Neural cell (in vitro differentiated cells): ENCODE measurements around the gene SYCP2. TPM values are rescaled to one million over a fixed set of nuclear protein-coding genes. Genes with fewer than 3 reads are reported as not detected.

Experiments used
- H2AFZ ChIP-seq: fragments of 200-600, 300-800 bp; sonication (generic), shearing (Covaris generic); 2 replicates; pipeline ENCODE4 v1.6.0; 2014; ENCODE audit warnings: low read depth, mild to moderate bottlenecking, antibody characterized with exemption, low read length, moderate library complexity
- H3F3A ChIP-seq: fragments of 200-600 bp; shearing (Covaris generic); 2 replicates; pipeline ENCODE4 v1.6.1; 2016; ENCODE audit warnings: mild to moderate bottlenecking, moderate library complexity, mixed read lengths, antibody characterized with exemption, low read length; ENCODE audit not compliant: insufficient read depth, poor library complexity, severe bottlenecking
- H3K27ac ChIP-seq: fragments of 200-600, 300-800 bp; sonication (generic), shearing (Covaris generic); 2 replicates; pipeline ENCODE4 v1.5.1; 2014; ENCODE audit warnings: mild to moderate bottlenecking, low read length, moderate library complexity
- H3K27me3 ChIP-seq: fragments of 300-800, 200-600 bp; sonication (generic), shearing (Covaris generic); 2 replicates; pipeline ENCODE4 v1.6.0; 2014; ENCODE audit warnings: mild to moderate bottlenecking, low read depth, low read length, moderate library complexity; ENCODE audit not compliant: insufficient read depth
- H3K36me3 ChIP-seq: fragments of 300-800, 200-600 bp; sonication (generic), shearing (Covaris generic); 2 replicates; pipeline ENCODE4 v1.5.1; 2014; ENCODE audit warnings: mild to moderate bottlenecking, antibody characterized with exemption, low read length, moderate library complexity; ENCODE audit not compliant: insufficient read depth
- H3K4me2 ChIP-seq: fragments of 300-800, 200-600 bp; sonication (generic), shearing (Covaris generic); 2 replicates; pipeline ENCODE4 v1.6.0; 2014; ENCODE audit warnings: mild to moderate bottlenecking, low read length
- H3K4me3 ChIP-seq: fragments of 300-800, 200-600 bp; sonication (generic), shearing (Covaris generic); 2 replicates; pipeline ENCODE4 v1.5.1; 2014; ENCODE audit warnings: mild to moderate bottlenecking, low read length, moderate library complexity
- H3K79me2 ChIP-seq: fragments of 200-600 bp; shearing (Covaris generic); replicated peaks from 2 replicates; pipeline ENCODE4 v1.6.0; 2014; ENCODE audit warnings: mild to moderate bottlenecking, low read length, moderate library complexity; ENCODE audit not compliant: insufficient read depth
- H3K9ac ChIP-seq: fragments of 300-800, 200-600 bp; sonication (generic), shearing (Covaris generic); 2 replicates; pipeline ENCODE4 v1.6.1; 2016; ENCODE audit warnings: mild to moderate bottlenecking, low read length, mixed read lengths
- H3K9me2 ChIP-seq: fragments of 200-600 bp; shearing (Covaris generic); 2 replicates; pipeline ENCODE4 v1.6.1; 2016; ENCODE audit warnings: mild to moderate bottlenecking, low read length, mixed read lengths; ENCODE audit not compliant: insufficient read depth
- H3K9me3 ChIP-seq: fragments of 200-600, 300-800 bp; sonication (generic), shearing (Covaris generic); 2 replicates; pipeline ENCODE4 v1.6.1; 2016; ENCODE audit warnings: mild to moderate bottlenecking, mixed run types, low read length, moderate library complexity, mixed read lengths
- H4K20me1 ChIP-seq: fragments of 200-600 bp; shearing (Covaris generic); 2 replicates; pipeline ENCODE4 v1.6.1; 2016; ENCODE audit warnings: mild to moderate bottlenecking, mixed run types; ENCODE audit not compliant: insufficient read depth
- EP300 ChIP-seq: fragments of 450-650 bp; conservative IDR thresholded peaks from 2 replicates; pipeline ENCODE4 v1.6.1; 2014; ENCODE audit warnings: antibody characterized with exemption, mild to moderate bottlenecking, moderate library complexity; ENCODE audit not compliant: poor library complexity, severe bottlenecking
- EZH2 ChIP-seq: fragments of 200-600, 300-800 bp; shearing (Covaris generic), sonication (generic); IDR thresholded peaks from 2 replicates; pipeline ENCODE4 v1.6.1; 2014; ENCODE audit warnings: antibody characterized with exemption, low read length, borderline replicate concordance, mild to moderate bottlenecking; ENCODE audit not compliant: insufficient read depth, poor library complexity, severe bottlenecking
- MXI1 ChIP-seq: fragments of 450-650 bp; conservative IDR thresholded peaks from 2 replicates; pipeline ENCODE4 v1.6.1; 2014; ENCODE audit warnings: antibody characterized with exemption, mild to moderate bottlenecking; ENCODE audit not compliant: poor library complexity, severe bottlenecking
- POLR2AphosphoS5 ChIP-seq: IDR thresholded peaks from 2 replicates; pipeline ENCODE4 v1.6.1; 2012
- RAD21 ChIP-seq: fragments of 450-650 bp; conservative IDR thresholded peaks from 2 replicates; pipeline ENCODE4 v1.6.1; 2014; ENCODE audit warnings: antibody characterized with exemption, mild to moderate bottlenecking, moderate library complexity
- SMC3 ChIP-seq: fragments of 450-650 bp; conservative IDR thresholded peaks from 2 replicates; pipeline ENCODE4 v1.6.1; 2014; ENCODE audit warnings: antibody characterized with exemption, mild to moderate bottlenecking, moderate library complexity; ENCODE audit not compliant: poor library complexity
- TAF1 ChIP-seq: IDR thresholded peaks from 2 replicates; pipeline ENCODE4 v1.6.1; 2012; ENCODE audit warnings: low read depth
- polyA plus RNA-seq: library from polyadenylated mRNA; depleted of rRNA; stranded (reverse); fragments of >200 nt; gene quantifications from 2 replicates; pipeline ENCODE4 v1.2.3, GENCODE V29; 2014
- TF ChIP-seq, protein P1 (sequence below): fragments of 450-650 bp; IDR thresholded peaks from 2 replicates; pipeline ENCODE4 v1.5.1; 2014; ENCODE audit warnings: antibody characterized with exemption, mild to moderate bottlenecking, moderate library complexity; ENCODE audit not compliant: poor library complexity, severe bottlenecking
- TF ChIP-seq, protein P2 (sequence below): IDR thresholded peaks from 2 replicates; pipeline ENCODE4 v1.6.1; 2012; ENCODE audit warnings: borderline replicate concordance

Gene SYCP2
- polyA plus RNA-seq, 1 donor from 2014 or later, result 1.4 TPM

DNA sequence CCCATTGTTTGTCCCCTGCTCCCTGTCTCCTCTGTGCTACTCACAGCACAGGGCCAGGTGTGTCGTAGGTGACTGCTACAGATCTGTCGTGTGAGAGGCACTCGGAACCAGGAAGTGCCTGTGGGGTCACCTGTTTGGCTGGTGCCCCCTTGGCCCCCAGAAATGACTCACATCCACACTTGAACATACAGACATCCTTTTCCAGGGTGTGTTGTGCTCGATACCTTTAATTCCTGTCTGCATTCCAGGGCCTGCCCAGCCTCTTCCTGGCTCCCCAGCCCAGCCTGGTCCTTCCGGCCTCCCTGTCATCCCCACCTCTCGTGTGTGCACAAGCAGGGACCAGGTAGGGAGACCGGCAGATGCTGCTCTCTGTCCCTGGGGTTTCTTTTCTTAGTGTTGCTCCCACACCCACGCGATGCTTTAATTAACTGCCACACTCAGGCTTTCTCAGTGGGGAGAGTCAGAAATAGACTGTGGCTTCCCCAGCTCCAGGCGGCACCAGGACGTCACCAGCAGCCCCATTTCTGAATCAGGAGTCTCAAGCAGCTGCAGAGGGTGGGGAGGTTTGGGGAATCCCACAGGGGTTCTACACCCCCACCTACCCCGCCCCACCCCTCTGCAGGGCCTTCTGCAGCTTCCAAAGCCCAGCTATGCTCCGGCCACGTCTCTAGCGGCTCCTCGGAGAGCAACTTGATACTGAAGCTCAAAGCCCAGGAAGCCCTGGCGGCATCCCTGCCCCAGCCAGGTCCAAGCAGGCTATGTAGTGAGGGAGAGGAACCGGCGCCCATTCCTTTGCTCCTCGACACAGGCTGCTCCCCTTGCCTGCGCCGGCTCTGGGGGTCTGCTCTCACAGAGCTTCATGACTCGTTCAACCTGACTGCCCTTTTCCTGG, 102.2 kb downstream of the SYCP2 start:
- H3K9me3 ChIP-seq, result peaks cover 3% of the 10 kb centered on the region
- no peaks in the 10 kb centered on the region for H3K36me3 ChIP-seq
- H3K9ac ChIP-seq, result no peak overlapping the region
- H3K79me2 ChIP-seq, result no peaks in the 10 kb centered on the region
- no peak overlapping the region for H3K27ac ChIP-seq
- no peak overlapping the region for H3K4me3 ChIP-seq
- no peak overlapping the region for H2AFZ ChIP-seq
- no peaks in the 10 kb centered on the region for H3K27me3 ChIP-seq
- no peak for TF ChIP-seq EP300
- TF ChIP-seq, protein P1, sequence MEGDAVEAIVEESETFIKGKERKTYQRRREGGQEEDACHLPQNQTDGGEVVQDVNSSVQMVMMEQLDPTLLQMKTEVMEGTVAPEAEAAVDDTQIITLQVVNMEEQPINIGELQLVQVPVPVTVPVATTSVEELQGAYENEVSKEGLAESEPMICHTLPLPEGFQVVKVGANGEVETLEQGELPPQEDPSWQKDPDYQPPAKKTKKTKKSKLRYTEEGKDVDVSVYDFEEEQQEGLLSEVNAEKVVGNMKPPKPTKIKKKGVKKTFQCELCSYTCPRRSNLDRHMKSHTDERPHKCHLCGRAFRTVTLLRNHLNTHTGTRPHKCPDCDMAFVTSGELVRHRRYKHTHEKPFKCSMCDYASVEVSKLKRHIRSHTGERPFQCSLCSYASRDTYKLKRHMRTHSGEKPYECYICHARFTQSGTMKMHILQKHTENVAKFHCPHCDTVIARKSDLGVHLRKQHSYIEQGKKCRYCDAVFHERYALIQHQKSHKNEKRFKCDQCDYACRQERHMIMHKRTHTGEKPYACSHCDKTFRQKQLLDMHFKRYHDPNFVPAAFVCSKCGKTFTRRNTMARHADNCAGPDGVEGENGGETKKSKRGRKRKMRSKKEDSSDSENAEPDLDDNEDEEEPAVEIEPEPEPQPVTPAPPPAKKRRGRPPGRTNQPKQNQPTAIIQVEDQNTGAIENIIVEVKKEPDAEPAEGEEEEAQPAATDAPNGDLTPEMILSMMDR, result no peak
- TF ChIP-seq RAD21, result no peak
- no peaks in the 10 kb centered on the region for H3K9me2 ChIP-seq
- H3F3A ChIP-seq, result no peaks in the 10 kb centered on the region
- H3K4me2 ChIP-seq, result no peak overlapping the region
- H4K20me1 ChIP-seq, result no peaks in the 10 kb centered on the region

DNA sequence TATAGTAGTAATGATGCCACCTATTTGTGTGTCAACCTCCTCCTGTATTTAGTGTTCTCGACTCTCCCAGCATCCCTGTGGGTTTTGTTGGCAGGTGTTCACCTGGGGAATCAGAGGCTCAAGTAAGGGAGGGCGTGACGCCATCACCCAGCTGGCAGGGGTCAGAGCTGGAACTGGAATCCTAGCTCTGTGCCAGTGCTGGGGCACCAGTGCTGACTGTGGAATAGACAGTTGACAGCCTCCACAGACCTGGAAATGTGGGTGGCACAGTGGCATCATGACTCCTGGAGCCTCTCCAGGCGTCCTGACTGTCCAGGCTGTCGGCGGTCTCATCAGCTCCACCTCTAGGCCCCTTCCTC, 102.8 kb downstream of the SYCP2 start:
- no peaks in the 10 kb centered on the region for H3K27me3 ChIP-seq
- no peak for TF ChIP-seq EP300
- no peak for TF ChIP-seq POLR2AphosphoS5
- TF ChIP-seq RAD21, result no peak
- no peak for TF ChIP-seq TAF1
- H3K9ac ChIP-seq, result no peak overlapping the region
- H4K20me1 ChIP-seq, result no peaks in the 10 kb centered on the region
- no peaks in the 10 kb centered on the region for H3K79me2 ChIP-seq
- H3K27ac ChIP-seq, result no peak overlapping the region
- H3K4me2 ChIP-seq, result no peak overlapping the region
- H3K9me2 ChIP-seq, result no peaks in the 10 kb centered on the region
- H3K4me3 ChIP-seq, result no peak overlapping the region
- H3F3A ChIP-seq, result no peaks in the 10 kb centered on the region
- H3K9me3 ChIP-seq, result peaks cover 3% of the 10 kb centered on the region
- no peaks in the 10 kb centered on the region for H3K36me3 ChIP-seq
- H2AFZ ChIP-seq, result no peak overlapping the region

DNA sequence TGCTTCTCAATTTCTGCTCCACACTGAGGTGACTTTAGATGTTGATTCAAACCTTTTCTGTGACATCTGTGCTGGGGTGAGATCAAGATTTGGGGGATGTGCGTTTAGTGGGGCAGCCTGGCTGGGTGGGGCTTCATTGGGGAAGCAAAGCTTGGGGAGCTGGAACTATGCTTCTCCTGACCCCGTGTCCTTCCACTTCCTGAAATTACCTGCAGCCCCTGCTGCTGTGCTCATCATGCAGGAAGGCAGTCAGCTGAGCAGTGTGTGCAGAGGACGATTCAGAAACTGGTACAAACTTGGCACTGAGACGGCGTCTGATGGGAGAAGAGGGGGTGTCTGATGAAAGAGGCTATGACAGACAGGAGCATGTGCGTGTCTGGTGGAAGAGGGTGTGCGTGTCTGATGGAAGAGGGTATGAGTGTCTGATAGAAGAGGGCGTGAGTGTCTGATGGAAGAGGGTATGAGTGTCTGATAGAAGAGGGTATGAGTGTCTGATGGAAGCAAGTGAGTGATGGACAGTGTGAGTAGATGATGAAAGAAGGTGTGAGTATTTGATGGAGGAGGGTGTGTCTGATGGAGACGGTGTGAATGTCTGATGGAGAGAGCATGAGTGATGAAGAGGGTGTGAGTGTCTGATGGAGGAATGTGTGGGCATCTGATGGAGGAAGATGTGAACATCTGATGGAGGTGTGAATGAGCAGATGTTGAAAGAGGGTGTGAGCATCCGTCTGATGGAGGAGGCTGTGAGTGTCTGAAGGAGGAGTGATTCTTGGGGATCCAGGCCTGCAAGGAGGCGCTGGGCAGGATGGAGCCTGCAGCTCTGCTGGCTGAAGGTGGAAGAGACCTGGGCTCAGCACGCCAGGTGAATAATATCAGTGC, 103.4 kb downstream of the SYCP2 start:
- H3K27ac ChIP-seq, result no peak overlapping the region
- TF ChIP-seq TAF1 (no peak), SMC3 (no peak), EZH2 (no peak), POLR2AphosphoS5 (no peak), EP300 (no peak), RAD21 (no peak), MXI1 (no peak)
- TF ChIP-seq, protein P2, sequence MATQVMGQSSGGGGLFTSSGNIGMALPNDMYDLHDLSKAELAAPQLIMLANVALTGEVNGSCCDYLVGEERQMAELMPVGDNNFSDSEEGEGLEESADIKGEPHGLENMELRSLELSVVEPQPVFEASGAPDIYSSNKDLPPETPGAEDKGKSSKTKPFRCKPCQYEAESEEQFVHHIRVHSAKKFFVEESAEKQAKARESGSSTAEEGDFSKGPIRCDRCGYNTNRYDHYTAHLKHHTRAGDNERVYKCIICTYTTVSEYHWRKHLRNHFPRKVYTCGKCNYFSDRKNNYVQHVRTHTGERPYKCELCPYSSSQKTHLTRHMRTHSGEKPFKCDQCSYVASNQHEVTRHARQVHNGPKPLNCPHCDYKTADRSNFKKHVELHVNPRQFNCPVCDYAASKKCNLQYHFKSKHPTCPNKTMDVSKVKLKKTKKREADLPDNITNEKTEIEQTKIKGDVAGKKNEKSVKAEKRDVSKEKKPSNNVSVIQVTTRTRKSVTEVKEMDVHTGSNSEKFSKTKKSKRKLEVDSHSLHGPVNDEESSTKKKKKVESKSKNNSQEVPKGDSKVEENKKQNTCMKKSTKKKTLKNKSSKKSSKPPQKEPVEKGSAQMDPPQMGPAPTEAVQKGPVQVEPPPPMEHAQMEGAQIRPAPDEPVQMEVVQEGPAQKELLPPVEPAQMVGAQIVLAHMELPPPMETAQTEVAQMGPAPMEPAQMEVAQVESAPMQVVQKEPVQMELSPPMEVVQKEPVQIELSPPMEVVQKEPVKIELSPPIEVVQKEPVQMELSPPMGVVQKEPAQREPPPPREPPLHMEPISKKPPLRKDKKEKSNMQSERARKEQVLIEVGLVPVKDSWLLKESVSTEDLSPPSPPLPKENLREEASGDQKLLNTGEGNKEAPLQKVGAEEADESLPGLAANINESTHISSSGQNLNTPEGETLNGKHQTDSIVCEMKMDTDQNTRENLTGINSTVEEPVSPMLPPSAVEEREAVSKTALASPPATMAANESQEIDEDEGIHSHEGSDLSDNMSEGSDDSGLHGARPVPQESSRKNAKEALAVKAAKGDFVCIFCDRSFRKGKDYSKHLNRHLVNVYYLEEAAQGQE, result no peak
- TF ChIP-seq, protein P1, result no peak
- H4K20me1 ChIP-seq, result no peaks in the 10 kb centered on the region
- no peak overlapping the region for H3K9ac ChIP-seq
- no peak overlapping the region for H3K4me3 ChIP-seq
- H3K27me3 ChIP-seq, result no peaks in the 10 kb centered on the region
- H3K79me2 ChIP-seq, result no peaks in the 10 kb centered on the region
- no peak overlapping the region for H3K4me2 ChIP-seq
- peaks cover 3% of the 10 kb centered on the region for H3K9me3 ChIP-seq
- H3K36me3 ChIP-seq, result no peaks in the 10 kb centered on the region
- no peaks in the 10 kb centered on the region for H3F3A ChIP-seq
- no peaks in the 10 kb centered on the region for H3K9me2 ChIP-seq
- no peak overlapping the region for H2AFZ ChIP-seq
